Measurements from ENCODE around the gene NAA25. TPM values are rescaled to one million over a fixed set of nuclear protein-coding genes. Genes with fewer than 3 reads are reported as not detected.
A peak's percentile ranks its signal among the peaks of the same experiment; 100 is the strongest.

The NAA25 gene
- total RNA-seq, 1 experiment from 2014 or later, result 41.0 TPM

DNA sequence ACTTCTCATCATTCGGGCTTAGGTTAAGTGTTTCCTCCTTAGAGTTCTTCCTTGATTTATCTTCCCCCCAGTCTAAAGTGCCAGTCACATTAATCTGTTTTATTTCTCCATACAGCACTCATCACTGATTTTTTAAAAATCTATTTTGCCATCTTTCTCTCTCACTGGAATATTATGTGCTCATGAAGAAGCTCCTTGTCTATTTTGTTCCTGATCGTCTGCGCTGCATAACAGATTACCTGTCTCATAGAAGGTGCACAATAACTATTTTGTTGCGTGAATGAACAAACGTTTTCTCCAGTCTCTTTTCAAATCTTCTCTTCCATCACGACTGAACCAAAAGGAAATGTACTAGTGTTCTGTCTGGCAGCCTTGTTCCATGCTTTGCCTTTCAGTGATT, 92.6 kb downstream of the NAA25 start:
- Histone ChIP-seq H3K36me3 (ENCODE audit: control insufficient read depth, insufficient read depth, low read length) (no peaks in the 10 kb centered on the region; the same call in 1 of the 2 replicates), H3K4me3 (ENCODE audit: low read depth, low read length) (no peak overlapping the region), H3K9me3 (no peaks in the 10 kb centered on the region), H3K4me1 (peaks cover 7% of the 10 kb centered on the region; the same call in 1 of the 2 replicates), H3K27me3 (replicated peaks; ENCODE audit: control insufficient read depth, insufficient read depth, low read length) (no peaks in the 10 kb centered on the region)
- peak overlapping the region; percentile 52 for H3K27ac Mint-ChIP-seq (ENCODE audit: unreplicated experiment)
- BruUV-seq (replicated peaks), result no TSS peak
- H3K27me3 Mint-ChIP-seq (ENCODE audit: insufficient read depth, unreplicated experiment), result no peaks in the 10 kb centered on the region
- H3K9me3 Mint-ChIP-seq (ENCODE audit: unreplicated experiment), result peaks cover 10% of the 10 kb centered on the region
- H3K4me3 Mint-ChIP-seq (ENCODE audit: unreplicated experiment), result peak overlapping the region; percentile 37
- CTCF ChIA-PET, result no interaction called here
- TF ChIP-seq, protein P1, sequence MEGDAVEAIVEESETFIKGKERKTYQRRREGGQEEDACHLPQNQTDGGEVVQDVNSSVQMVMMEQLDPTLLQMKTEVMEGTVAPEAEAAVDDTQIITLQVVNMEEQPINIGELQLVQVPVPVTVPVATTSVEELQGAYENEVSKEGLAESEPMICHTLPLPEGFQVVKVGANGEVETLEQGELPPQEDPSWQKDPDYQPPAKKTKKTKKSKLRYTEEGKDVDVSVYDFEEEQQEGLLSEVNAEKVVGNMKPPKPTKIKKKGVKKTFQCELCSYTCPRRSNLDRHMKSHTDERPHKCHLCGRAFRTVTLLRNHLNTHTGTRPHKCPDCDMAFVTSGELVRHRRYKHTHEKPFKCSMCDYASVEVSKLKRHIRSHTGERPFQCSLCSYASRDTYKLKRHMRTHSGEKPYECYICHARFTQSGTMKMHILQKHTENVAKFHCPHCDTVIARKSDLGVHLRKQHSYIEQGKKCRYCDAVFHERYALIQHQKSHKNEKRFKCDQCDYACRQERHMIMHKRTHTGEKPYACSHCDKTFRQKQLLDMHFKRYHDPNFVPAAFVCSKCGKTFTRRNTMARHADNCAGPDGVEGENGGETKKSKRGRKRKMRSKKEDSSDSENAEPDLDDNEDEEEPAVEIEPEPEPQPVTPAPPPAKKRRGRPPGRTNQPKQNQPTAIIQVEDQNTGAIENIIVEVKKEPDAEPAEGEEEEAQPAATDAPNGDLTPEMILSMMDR (IDR thresholded peaks at IDR 0.05; ENCODE audit: insufficient read depth in 1 of 2, low read depth in 1 of 2, low read length in 1 of 2, severe bottlenecking in 1 of 2, unreplicated experiment in 1 of 2), result no peak
- intact Hi-C loops (cut with micrococcal nuclease; ENCODE audit: unreplicated experiment), result no loop called here
- H3K4me1 Mint-ChIP-seq (ENCODE audit: low read depth, unreplicated experiment), result peaks cover 20% of the 10 kb centered on the region
- POLR2A ChIA-PET, result no interaction called here
- H3K36me3 Mint-ChIP-seq (ENCODE audit: insufficient read depth, unreplicated experiment), result peaks cover 83% of the 10 kb centered on the region
- no peak for DNase-seq

DNA sequence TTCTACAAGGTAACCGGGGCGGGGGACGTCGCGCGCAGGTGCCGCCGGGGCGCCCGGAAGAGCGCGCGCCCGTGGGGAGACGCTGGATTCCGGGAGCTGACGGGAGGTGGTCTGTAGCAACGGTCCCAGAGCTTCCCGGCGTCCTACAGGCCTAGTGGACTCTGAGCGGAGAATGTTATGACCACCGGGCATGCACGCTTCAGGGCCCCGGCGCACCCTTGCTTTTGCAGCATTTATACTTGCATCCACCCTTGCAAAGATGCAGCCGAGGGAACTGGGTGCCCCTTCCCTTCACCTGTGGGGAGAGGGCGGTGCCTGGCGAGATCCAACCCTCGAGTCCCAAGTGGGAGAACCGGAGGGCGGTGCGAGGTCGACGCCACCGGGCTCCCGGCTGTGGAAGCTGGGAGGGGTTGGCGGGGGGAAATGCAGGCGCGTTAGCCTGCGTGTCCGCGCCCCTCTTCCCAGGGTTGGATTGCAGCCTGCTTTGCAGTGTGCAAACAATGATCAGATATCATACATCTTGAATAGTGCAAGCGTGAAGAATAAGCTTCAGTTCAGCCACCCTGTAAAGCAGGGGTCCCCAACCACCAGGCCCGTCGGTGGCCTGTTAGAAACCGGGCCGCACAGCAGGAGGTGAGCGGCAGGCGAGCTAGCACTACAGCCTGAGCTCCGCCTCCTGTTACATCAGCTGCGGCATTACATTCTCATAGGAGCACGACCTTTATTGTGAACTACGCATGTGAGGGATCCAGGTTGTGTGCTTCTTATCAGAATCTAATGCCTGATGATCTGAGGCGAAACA, 94.8 kb downstream of the NAA25 start:
- peak overlapping the region; percentile 90 for H3K4me3 ChIP-seq (ENCODE audit: low read depth, low read length)
- Mint-ChIP-seq H3K4me1 (ENCODE audit: low read depth, unreplicated experiment) (peaks cover 20% of the 10 kb centered on the region), H3K9me3 (ENCODE audit: unreplicated experiment) (peaks cover 10% of the 10 kb centered on the region), H3K36me3 (ENCODE audit: insufficient read depth, unreplicated experiment) (peaks cover 63% of the 10 kb centered on the region), H3K27me3 (ENCODE audit: insufficient read depth, unreplicated experiment) (no peaks in the 10 kb centered on the region), H3K27ac (ENCODE audit: unreplicated experiment) (peak overlapping the region; percentile 91), H3K4me3 (ENCODE audit: unreplicated experiment) (peak overlapping the region; percentile 90)
- intact Hi-C loops (cut with micrococcal nuclease; ENCODE audit: unreplicated experiment), result loop anchor here (2.0 to 5.0 kb wide), 2 partner anchors 69 to 192 kb away; no protein-coding TSS in a partner anchor
- TF ChIP-seq, protein P1 (IDR thresholded peaks at IDR 0.05; ENCODE audit: insufficient read depth in 1 of 2, low read depth in 1 of 2, low read length in 1 of 2, severe bottlenecking in 1 of 2, unreplicated experiment in 1 of 2), result peak in 1 of 2 experiments; percentile 22
- no TSS peak for BruUV-seq (replicated peaks)
- peaks cover 7% of the 10 kb centered on the region; the same call in 1 of the 2 replicates for H3K4me1 ChIP-seq
- H3K27me3 ChIP-seq (replicated peaks; ENCODE audit: control insufficient read depth, insufficient read depth, low read length), result no peaks in the 10 kb centered on the region
- ChIA-PET CTCF (interaction anchor here (0.5 to 2.1 kb wide), 8 partner anchors 10 to 411 kb away, joined by 3 to 23 read pairs (median 4); partner anchors contain the start of gene MAPKAPK5), POLR2A (interaction anchor here (0.6 to 1.6 kb wide), 12 partner anchors 9 to 328 kb away, joined by 3 to 8 read pairs (median 4); partner anchors contain the start of genes ACAD10, BRAP and MAPKAPK5)
- peak; percentile 82 to 86 for DNase-seq
- no peaks in the 10 kb centered on the region; the same call in 1 of the 2 replicates for H3K36me3 ChIP-seq (ENCODE audit: control insufficient read depth, insufficient read depth, low read length)
- H3K9me3 ChIP-seq, result no peaks in the 10 kb centered on the region

DNA sequence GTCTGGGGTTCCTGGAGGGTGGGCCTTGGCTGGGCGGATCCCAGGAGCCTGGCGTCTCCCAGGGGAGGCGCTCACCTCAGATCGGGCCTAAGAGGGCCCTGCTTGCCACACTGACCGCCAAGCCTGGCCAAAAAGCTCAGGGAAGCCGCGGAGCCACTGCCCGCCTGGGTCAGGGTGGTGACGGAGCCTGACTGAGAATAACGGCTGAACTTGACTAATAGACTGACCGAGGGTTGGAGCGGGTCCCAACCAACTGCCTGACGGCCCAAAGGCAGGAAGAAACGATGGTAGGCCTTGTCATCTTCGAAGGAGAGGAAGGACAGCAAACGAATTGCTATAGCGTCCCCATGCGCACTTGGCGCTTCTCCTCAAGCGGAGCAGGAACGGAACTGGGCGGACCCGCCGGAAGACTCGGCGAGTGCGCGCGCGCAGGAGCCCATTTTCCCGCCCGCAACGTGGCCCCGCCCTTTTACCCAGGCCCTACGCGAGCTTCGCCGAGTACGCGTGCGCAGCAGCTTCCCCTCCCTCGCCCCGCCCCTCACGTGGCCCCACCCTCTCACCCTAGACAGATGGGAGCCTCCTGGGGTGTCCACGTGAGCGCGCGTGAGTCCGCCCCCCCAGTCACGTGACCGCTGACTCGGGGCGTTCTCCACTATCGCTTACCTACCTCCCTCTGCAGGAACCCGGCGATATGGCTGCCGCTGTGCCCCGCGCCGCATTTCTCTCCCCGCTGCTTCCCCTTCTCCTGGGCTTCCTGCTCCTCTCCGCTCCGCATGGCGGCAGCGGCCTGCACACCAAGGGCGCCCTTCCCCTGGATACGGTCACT, 95.6 kb downstream of the NAA25 start, which contains the start of the genes ERP29 and TMEM116:
Gene ERP29, plus strand, starts transcription at position 652 of the 826 bp plus-strand sequence. Its CDS starts 40 bp downstream, at position 692.
Gene TMEM116, minus strand, starts transcription at position 391 of the 826 bp plus-strand sequence. CDS start 7,895 bp downstream, outside the sequence.
- Mint-ChIP-seq H3K4me3 (ENCODE audit: unreplicated experiment) (peak within 1 kb of the TSS; percentile 90), H3K36me3 (ENCODE audit: insufficient read depth, unreplicated experiment) (peaks cover 55% of the 10 kb centered on the region), H3K27ac (ENCODE audit: unreplicated experiment) (peak within 1 kb of the TSS; percentile 91), H3K27me3 (ENCODE audit: insufficient read depth, unreplicated experiment) (no peaks in the 10 kb centered on the region), H3K4me1 (ENCODE audit: low read depth, unreplicated experiment) (peaks cover 20% of the 10 kb centered on the region), H3K9me3 (ENCODE audit: unreplicated experiment) (peaks cover 10% of the 10 kb centered on the region)
- H3K4me1 ChIP-seq, result peaks cover 7% of the 10 kb centered on the region; the same call in 1 of the 2 replicates
- H3K4me3 ChIP-seq (ENCODE audit: low read depth, low read length), result peak within 1 kb of the TSS; percentile 90
- intact Hi-C loops (cut with micrococcal nuclease; ENCODE audit: unreplicated experiment), result loop anchor here (2.0 to 5.0 kb wide), 2 partner anchors 68 to 191 kb away; no protein-coding TSS in a partner anchor
- no peaks in the 10 kb centered on the region for H3K27me3 ChIP-seq (replicated peaks; ENCODE audit: control insufficient read depth, insufficient read depth, low read length)
- DNase-seq, result peak; percentile 98 to 99
- CTCF ChIA-PET, result interaction anchor here (0.5 to 2.1 kb wide), 10 partner anchors 8 to 1322 kb away, joined by 3 to 23 read pairs (median 4); partner anchors contain the start of gene MAPKAPK5
- POLR2A ChIA-PET, result interaction anchor here (0.5 to 1.6 kb wide), 13 partner anchors 9 to 327 kb away, joined by 3 to 8 read pairs (median 3); partner anchors contain the start of genes ACAD10, BRAP and MAPKAPK5
- TF ChIP-seq, protein P1 (IDR thresholded peaks at IDR 0.05; ENCODE audit: insufficient read depth in 1 of 2, low read depth in 1 of 2, low read length in 1 of 2, severe bottlenecking in 1 of 2, unreplicated experiment in 1 of 2), result peak; percentile 51 to 71
- no peaks in the 10 kb centered on the region for H3K9me3 ChIP-seq
- no peaks in the 10 kb centered on the region; the same call in 1 of the 2 replicates for H3K36me3 ChIP-seq (ENCODE audit: control insufficient read depth, insufficient read depth, low read length)
- TSS peak; percentile 80 for BruUV-seq (replicated peaks)
